Adrenal gland (tissue), 5 donors: ENCODE data around the gene FOXD4L6.
"Not testable (repeated sequence)": the region's sequence is repeated elsewhere in the genome, so short reads cannot be mapped to it uniquely, and the experiment has no call there.

Source experiments
- CTCF ChIP-seq, 6 experiments: fragments of 450-650 bp in 4 of 6; fragments of 200-600 bp in 2 of 6; sonication (generic) in 1 of 6; IDR thresholded peaks; 1 replicate in 5 of 6; 2 replicates in 1 of 6; pipeline versions ENCODE4 v1.5.1 to v1.8.0; 2016 to 2021; ENCODE audit warnings: antibody characterized with exemption in 6 of 6, mild to moderate bottlenecking in 2 of 6, moderate library complexity in 1 of 6
- POLR2A ChIP-seq, 2 donors: fragments of 450-650 bp; IDR thresholded peaks; one replicate each; pipeline ENCODE4 v1.6.1; 2017; ENCODE audit warnings: antibody characterized with exemption in 2 of 2, mild to moderate bottlenecking in 2 of 2, moderate library complexity in 1 of 2
- donor health status: DM: no; HTN: no; CAD: no.

GRCh38 chr9:41124250-41125108 lies 4.0 kb downstream of the FOXD4L6 start:
- TF ChIP-seq CTCF, POLR2A (IDR thresholded peaks at IDR 0.05): not testable (repeated sequence)
